Prostate gland (tissue), 2 donors: ENCODE data around the gene HAUS8.

Experiments
- POLR2A ChIP-seq: fragments of 450-650 bp; IDR thresholded peaks from one replicate; pipeline ENCODE4 v1.6.1; 2016; ENCODE audit warnings: antibody characterized with exemption, mild to moderate bottlenecking
- POLR2AphosphoS5 ChIP-seq: sonication (generic); formaldehyde crosslinking; IDR thresholded peaks from one replicate; pipeline ENCODE4 v1.6.1; 2017; ENCODE audit warnings: antibody characterized with exemption
- TF ChIP-seq, protein P1 (sequence below), 4 experiments: fragments of 200-600 bp in 2 of 4; fragments of 450-650 bp in 2 of 4; sonication (generic) in 2 of 4; IDR thresholded peaks; 1 replicate in 3 of 4; 2 replicates in 1 of 4; pipeline ENCODE4 v1.5.1; 2016 to 2019; ENCODE audit warnings: antibody characterized with exemption in 4 of 4, mild to moderate bottlenecking in 2 of 4, moderate library complexity in 2 of 4

DNA sequence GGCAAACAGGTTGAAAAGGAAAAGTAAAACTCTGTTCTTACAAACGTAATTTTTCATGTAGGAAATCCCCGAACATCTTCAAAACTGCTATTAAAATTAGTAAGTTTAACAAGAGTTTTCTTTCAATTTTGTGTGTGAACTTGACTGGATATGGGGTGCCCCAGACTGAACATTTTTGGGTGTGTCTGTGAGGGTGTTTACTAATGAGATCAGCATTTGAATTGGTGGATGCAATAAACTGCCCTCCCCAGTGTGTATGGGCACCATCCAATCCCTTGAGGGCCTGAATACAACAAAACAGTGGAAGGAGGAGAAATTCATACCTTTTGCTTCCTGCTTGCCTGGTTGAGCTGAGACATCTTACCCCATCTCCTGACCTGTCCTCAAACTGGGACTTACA, 11.8 kb downstream of the HAUS8 start:
- TF ChIP-seq, protein P1, sequence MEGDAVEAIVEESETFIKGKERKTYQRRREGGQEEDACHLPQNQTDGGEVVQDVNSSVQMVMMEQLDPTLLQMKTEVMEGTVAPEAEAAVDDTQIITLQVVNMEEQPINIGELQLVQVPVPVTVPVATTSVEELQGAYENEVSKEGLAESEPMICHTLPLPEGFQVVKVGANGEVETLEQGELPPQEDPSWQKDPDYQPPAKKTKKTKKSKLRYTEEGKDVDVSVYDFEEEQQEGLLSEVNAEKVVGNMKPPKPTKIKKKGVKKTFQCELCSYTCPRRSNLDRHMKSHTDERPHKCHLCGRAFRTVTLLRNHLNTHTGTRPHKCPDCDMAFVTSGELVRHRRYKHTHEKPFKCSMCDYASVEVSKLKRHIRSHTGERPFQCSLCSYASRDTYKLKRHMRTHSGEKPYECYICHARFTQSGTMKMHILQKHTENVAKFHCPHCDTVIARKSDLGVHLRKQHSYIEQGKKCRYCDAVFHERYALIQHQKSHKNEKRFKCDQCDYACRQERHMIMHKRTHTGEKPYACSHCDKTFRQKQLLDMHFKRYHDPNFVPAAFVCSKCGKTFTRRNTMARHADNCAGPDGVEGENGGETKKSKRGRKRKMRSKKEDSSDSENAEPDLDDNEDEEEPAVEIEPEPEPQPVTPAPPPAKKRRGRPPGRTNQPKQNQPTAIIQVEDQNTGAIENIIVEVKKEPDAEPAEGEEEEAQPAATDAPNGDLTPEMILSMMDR (IDR thresholded peaks at IDR 0.05), result no peak
- no peak for TF ChIP-seq POLR2A
- TF ChIP-seq POLR2AphosphoS5, result no peak
